ENCODE measurements around the gene IQGAP2. TPM values are rescaled to one million over a fixed set of nuclear protein-coding genes. Genes with fewer than 3 reads are reported as not detected.
"Not testable (repeated sequence)": the region's sequence is repeated elsewhere in the genome, so short reads cannot be mapped to it uniquely, and the experiment has no call there.

Gene IQGAP2
- polyA plus RNA-seq, 1 experiment, result 0.63 TPM

- POLR2A ChIA-PET, result no interaction called here
- CTCF ChIA-PET, result no interaction called here
- TF ChIP-seq, protein P1, sequence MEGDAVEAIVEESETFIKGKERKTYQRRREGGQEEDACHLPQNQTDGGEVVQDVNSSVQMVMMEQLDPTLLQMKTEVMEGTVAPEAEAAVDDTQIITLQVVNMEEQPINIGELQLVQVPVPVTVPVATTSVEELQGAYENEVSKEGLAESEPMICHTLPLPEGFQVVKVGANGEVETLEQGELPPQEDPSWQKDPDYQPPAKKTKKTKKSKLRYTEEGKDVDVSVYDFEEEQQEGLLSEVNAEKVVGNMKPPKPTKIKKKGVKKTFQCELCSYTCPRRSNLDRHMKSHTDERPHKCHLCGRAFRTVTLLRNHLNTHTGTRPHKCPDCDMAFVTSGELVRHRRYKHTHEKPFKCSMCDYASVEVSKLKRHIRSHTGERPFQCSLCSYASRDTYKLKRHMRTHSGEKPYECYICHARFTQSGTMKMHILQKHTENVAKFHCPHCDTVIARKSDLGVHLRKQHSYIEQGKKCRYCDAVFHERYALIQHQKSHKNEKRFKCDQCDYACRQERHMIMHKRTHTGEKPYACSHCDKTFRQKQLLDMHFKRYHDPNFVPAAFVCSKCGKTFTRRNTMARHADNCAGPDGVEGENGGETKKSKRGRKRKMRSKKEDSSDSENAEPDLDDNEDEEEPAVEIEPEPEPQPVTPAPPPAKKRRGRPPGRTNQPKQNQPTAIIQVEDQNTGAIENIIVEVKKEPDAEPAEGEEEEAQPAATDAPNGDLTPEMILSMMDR (IDR thresholded peaks at IDR 0.05; ENCODE audit: low read depth, low read length), result no peak
- Histone ChIP-seq H3K4me3 (ENCODE audit: low read depth, low read length) (no peak overlapping the region), H3K9me3 (ENCODE audit: control insufficient read depth, insufficient read depth, low read length) (no peaks in the 10 kb centered on the region), H3K27ac (ENCODE audit: low read depth, low read length) (no peak overlapping the region), H3K27me3 (ENCODE audit: control insufficient read depth, insufficient read depth, low read length) (peaks cover 6% of the 10 kb centered on the region)
- DNase-seq (ENCODE audit: low read depth, low spot score), result no peak
Observed at GRCh38 chr5:76422742-76423141, 19.7 kb downstream of the IQGAP2 start.

- TF ChIP-seq, protein P1 (IDR thresholded peaks at IDR 0.05; ENCODE audit: low read depth, low read length), result no peak
- peaks cover 6% of the 10 kb centered on the region for H3K27me3 ChIP-seq (ENCODE audit: control insufficient read depth, insufficient read depth, low read length)
- no peak overlapping the region for H3K27ac ChIP-seq (ENCODE audit: low read depth, low read length)
- H3K4me3 ChIP-seq (ENCODE audit: low read depth, low read length), result no peak overlapping the region
- no peaks in the 10 kb centered on the region for H3K9me3 ChIP-seq (ENCODE audit: control insufficient read depth, insufficient read depth, low read length)
- ChIA-PET POLR2A (no interaction called here), CTCF (no interaction called here)
- DNase-seq (ENCODE audit: low read depth, low spot score), result no peak
Observed at GRCh38 chr5:76425146-76425545, 22.1 kb downstream of the IQGAP2 start.

- Histone ChIP-seq H3K9me3 (ENCODE audit: control insufficient read depth, insufficient read depth, low read length) (no peaks in the 10 kb centered on the region), H3K27me3 (ENCODE audit: control insufficient read depth, insufficient read depth, low read length) (peaks cover 6% of the 10 kb centered on the region), H3K27ac (ENCODE audit: low read depth, low read length) (no peak overlapping the region), H3K4me3 (ENCODE audit: low read depth, low read length) (no peak overlapping the region)
- DNase-seq (ENCODE audit: low read depth, low spot score), result no peak
- TF ChIP-seq, protein P1 (IDR thresholded peaks at IDR 0.05; ENCODE audit: low read depth, low read length), result no peak
- ChIA-PET CTCF (no interaction called here), POLR2A (interaction anchor here (0.7 kb wide), 1 partner anchor 58 kb away, joined by 5 read pairs; no protein-coding TSS in a partner anchor)
Observed at GRCh38 chr5:76425928-76426804, 23.1 kb downstream of the IQGAP2 start.

DNA sequence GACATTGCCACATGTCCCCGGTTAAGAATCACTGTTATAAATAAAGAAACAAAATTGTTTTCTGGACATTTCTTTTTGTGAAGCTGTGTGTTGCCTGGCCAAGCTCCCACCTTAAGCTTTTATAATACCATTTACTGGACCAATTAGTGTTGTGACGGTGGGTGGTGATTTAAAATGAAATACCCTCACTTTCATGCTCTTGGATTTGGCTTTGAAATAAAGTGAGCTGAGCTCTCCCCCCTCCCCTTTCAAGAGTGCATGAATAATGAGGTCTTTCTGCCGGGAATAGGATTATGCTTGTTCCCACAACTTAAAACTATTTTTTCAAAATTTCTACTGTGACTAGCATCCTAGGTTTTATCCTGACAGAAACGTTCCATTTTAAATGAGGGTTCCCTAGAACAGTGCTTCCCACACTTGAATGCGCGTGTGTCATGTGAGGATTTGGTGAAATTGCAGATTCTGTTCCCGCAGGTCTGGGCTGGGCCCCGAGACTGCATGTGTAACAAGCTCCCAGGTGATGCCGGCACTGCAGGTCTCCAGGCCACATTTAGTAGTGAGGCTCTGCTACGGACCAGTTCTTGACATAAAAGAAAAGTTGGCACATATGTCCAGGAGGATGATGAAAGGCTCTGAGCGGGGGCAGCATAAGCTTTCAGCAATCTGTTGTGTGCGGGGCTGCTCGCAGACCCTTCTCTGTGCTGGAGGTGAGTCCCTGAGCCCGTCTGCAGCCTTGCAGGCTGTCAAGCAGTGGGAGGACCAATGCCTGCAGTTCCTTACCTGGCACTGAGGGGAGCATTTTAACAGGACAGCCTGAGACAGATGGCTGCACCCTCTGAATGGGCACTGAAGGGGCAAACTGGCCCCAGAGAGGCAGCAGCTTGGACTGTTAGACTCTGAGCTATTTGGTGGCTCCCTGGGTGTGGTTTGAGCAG, 24.4 kb downstream of the IQGAP2 start:
- Histone ChIP-seq H3K4me3 (ENCODE audit: low read depth, low read length) (no peak overlapping the region), H3K9me3 (ENCODE audit: control insufficient read depth, insufficient read depth, low read length) (no peaks in the 10 kb centered on the region), H3K27me3 (ENCODE audit: control insufficient read depth, insufficient read depth, low read length) (peaks cover 6% of the 10 kb centered on the region), H3K27ac (ENCODE audit: low read depth, low read length) (no peak overlapping the region)
- DNase-seq (ENCODE audit: low read depth, low spot score), result no peak
- CTCF ChIA-PET, result no interaction called here
- TF ChIP-seq, protein P1 (IDR thresholded peaks at IDR 0.05; ENCODE audit: low read depth, low read length), result no peak
- POLR2A ChIA-PET, result no interaction called here

- H3K27ac ChIP-seq (ENCODE audit: low read depth, low read length); H3K4me3 ChIP-seq (ENCODE audit: low read depth, low read length); H3K27me3 ChIP-seq (ENCODE audit: control insufficient read depth, insufficient read depth, low read length); DNase-seq (ENCODE audit: low read depth, low spot score); CTCF ChIA-PET; POLR2A ChIA-PET; H3K9me3 ChIP-seq (ENCODE audit: control insufficient read depth, insufficient read depth, low read length): not testable (repeated sequence)
Observed at GRCh38 chr5:76428550-76428949, 25.5 kb downstream of the IQGAP2 start.
